GM12874 (cell line): ENCODE results near the gene SLC25A11.
A peak's percentile ranks its signal among the peaks of the same experiment; 100 is the strongest.

ENCODE experiments used
- TF ChIP-seq, protein P1 (sequence below): IDR thresholded peaks from 2 replicates; pipeline ENCODE4 v1.5.1; 2011; ENCODE audit warnings: low read depth, mild to moderate bottlenecking, control low read depth, low read length, moderate library complexity; ENCODE audit not compliant: insufficient read depth

SLC25A11 gene

GRCh38 chr17:4919511-4920047, 20.3 kb downstream of the SLC25A11 start:
- TF ChIP-seq, protein P1, sequence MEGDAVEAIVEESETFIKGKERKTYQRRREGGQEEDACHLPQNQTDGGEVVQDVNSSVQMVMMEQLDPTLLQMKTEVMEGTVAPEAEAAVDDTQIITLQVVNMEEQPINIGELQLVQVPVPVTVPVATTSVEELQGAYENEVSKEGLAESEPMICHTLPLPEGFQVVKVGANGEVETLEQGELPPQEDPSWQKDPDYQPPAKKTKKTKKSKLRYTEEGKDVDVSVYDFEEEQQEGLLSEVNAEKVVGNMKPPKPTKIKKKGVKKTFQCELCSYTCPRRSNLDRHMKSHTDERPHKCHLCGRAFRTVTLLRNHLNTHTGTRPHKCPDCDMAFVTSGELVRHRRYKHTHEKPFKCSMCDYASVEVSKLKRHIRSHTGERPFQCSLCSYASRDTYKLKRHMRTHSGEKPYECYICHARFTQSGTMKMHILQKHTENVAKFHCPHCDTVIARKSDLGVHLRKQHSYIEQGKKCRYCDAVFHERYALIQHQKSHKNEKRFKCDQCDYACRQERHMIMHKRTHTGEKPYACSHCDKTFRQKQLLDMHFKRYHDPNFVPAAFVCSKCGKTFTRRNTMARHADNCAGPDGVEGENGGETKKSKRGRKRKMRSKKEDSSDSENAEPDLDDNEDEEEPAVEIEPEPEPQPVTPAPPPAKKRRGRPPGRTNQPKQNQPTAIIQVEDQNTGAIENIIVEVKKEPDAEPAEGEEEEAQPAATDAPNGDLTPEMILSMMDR = no peak

DNA sequence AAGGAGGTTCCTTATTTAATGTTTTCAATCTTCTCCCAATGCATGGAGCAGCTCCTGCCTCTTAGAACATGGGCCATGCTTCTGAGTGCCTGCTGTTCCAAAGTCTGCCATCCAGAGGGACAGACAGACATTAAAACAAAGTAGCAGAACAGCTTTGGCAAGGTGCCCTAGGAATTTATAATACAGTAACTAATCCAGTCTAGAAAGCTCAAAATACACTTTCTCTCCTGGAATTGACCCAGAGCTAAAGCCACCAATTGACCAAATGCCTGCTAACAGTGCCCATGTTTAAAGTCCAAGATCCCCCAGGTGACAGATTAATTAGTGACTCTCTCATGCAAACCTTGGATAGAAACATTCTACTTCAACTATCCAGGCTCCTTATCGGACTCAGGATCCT, 25.9 kb downstream of the SLC25A11 start:
- TF ChIP-seq, protein P1 = no peak

GRCh38 chr17:4908711-4909496, 30.9 kb downstream of the SLC25A11 start:
- TF ChIP-seq, protein P1 = peak; percentile 87

DNA sequence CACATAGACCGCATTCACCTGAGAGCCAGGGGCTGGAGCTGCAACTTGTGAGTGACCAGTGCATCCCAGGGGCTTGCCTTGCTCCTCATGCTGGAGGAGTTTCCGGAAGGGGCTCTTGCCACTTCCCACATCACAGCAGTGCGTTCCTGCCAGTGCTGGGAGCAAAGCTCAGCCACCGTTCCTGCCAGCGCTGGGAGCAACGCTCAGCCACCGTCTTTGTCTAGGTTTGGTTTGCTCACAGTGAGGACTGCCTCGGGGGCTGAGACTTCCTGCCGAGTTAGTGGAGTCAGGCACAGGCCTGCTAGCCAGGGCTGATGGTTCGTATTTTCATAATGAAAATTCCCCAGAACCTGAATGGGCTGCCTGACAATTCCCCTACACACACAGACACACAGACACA, 31.5 kb downstream of the SLC25A11 start:
- TF ChIP-seq, protein P1 = no peak

DNA sequence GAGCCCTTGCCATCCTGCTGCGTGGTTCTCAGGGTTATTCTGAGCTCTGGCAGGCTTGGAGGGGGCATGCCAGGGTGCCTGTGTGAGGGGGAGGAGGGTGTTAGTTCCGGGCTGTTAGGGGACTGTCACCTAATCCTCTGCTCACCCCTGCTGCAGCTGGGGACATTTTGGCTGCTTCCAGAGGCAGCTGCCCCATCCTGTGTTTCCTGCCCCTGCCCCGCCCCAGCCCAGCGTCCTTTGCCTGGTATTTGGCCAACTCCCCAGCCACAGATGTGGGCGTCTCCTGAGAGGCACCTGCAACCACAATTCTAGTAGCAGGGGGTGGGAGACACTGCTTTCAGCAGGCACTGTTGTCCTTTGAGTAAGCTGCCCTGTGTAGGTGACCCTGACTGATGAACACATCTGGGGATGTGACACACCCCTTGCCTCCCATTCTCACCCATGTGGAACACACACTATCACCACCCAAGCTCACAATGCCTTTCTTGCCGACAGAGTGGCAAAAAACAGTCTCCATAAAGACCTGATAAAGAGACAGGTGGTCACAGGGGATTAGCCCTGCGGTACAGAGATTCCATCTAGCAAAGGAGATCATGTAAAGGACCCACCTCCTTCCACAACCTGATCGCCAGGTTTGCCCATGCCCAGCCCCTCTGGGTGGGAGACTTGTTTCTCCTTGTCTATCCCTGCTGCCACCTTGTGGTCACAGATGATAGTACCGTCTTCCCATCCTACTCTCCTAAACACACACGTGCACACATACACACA, 36.6 kb downstream of the SLC25A11 start, which contains the start of gene CHRNE:
Gene CHRNE, minus strand, starts transcription at position 48 of the 768 bp plus-strand sequence. Its CDS starts 35 bp downstream, at position 13.
- TF ChIP-seq, protein P1 = peak; percentile 80

- TF ChIP-seq, protein P1 = no peak
Observed at GRCh38 chr17:4902540-4902939, 37.3 kb downstream of the SLC25A11 start.
